MCF 10A (cell line): ENCODE measurements around the gene TPRG1. TPM values are rescaled to one million over a fixed set of nuclear protein-coding genes. Genes with fewer than 3 reads are reported as not detected.

ENCODE experiments used
- BruUV-seq: library from RNA; stranded (reverse); fragments of 400-500 nt; replicated peaks from 2 replicates; lab custom pipeline; 2021; lab: Mats Ljungman, UMichigan
- CTCF ChIA-PET: fragments of 300-600 bp; sonication (Branson Sonifier 250); formaldehyde crosslinking; extraction: SDS; loops from one replicate; lab custom pipeline; 2021; ENCODE audit warnings: antibody characterized with exemption, inconsistent platforms; lab: Yijun Ruan, JAX
- POLR2A ChIA-PET: fragments of 300-600, 350-650 bp; sonication (Branson Sonifier 250); formaldehyde crosslinking; extraction: SDS; loops from one replicate; lab custom pipeline; 2020; ENCODE audit warnings: antibody characterized with exemption, inconsistent platforms; lab: Yijun Ruan, JAX
- DNase-seq: peaks from one replicate; pipeline ENCODE4 v3.0.0-alpha.2; 2018; ENCODE audit not compliant: unreplicated experiment
- H3K27ac Mint-ChIP-seq: one replicate; pipeline ENCODE4 v1.8.0; 2022; ENCODE audit warnings: mild to moderate bottlenecking, low read depth, mixed read lengths; ENCODE audit not compliant: unreplicated experiment
- H3K27me3 Mint-ChIP-seq: one replicate; pipeline ENCODE4 v1.8.0; 2022; ENCODE audit warnings: mixed read lengths; ENCODE audit not compliant: insufficient read depth, unreplicated experiment
- H3K36me3 Mint-ChIP-seq: one replicate; pipeline ENCODE4 v1.8.0; 2022; ENCODE audit warnings: mild to moderate bottlenecking, moderate library complexity, mixed read lengths; ENCODE audit not compliant: insufficient read depth, unreplicated experiment
- H3K4me1 Mint-ChIP-seq: one replicate; pipeline ENCODE4 v1.8.0; 2022; ENCODE audit warnings: mixed read lengths; ENCODE audit not compliant: insufficient read depth, unreplicated experiment
- H3K4me3 Mint-ChIP-seq: one replicate; pipeline ENCODE4 v1.8.0; 2022; ENCODE audit warnings: mild to moderate bottlenecking, moderate library complexity, mixed read lengths; ENCODE audit not compliant: unreplicated experiment
- H3K9me3 Mint-ChIP-seq: one replicate; pipeline ENCODE4 v1.8.0; 2022; ENCODE audit warnings: mixed read lengths; ENCODE audit not compliant: unreplicated experiment
- CTCF ChIP-seq: fragments of 200-600 bp; IDR thresholded peaks from one replicate; pipeline ENCODE4 v1.8.0; 2022; ENCODE audit warnings: antibody characterized with exemption, mild to moderate bottlenecking; ENCODE audit not compliant: unreplicated experiment
- intact Hi-C: fragments of 100-400 bp; cut with micrococcal nuclease; formaldehyde crosslinking; loops from 2 replicates; pipeline ENCODE4 v1.14.1; 2022
- total RNA-seq: library from RNA; stranded (reverse); gene quantifications from 2 replicates; pipeline ENCODE4 v1.2.3, GENCODE V29; 2022

The TPRG1 gene
- total RNA-seq, 1 experiment from 2014 or later, result 2.0 TPM

GRCh38 chr3:189160519-189161309 lies 11.1 kb upstream of the TPRG1 start:
- no peak overlapping the region for H3K4me3 Mint-ChIP-seq
- no peaks in the 10 kb centered on the region for H3K9me3 Mint-ChIP-seq
- BruUV-seq, result no TSS peak
- no peak overlapping the region for H3K27ac Mint-ChIP-seq
- peaks cover 11% of the 10 kb centered on the region for H3K27me3 Mint-ChIP-seq
- no peaks in the 10 kb centered on the region for H3K4me1 Mint-ChIP-seq
- intact Hi-C loops, result no loop called here
- ChIA-PET CTCF (interaction anchor here (0.6 to 1.1 kb wide), 2 partner anchors 204 to 206 kb away, joined by 3 read pairs; no protein-coding TSS in a partner anchor), POLR2A (interaction anchor here (0.7 kb wide), 1 partner anchor 1083 kb away, joined by 3 read pairs; no protein-coding TSS in a partner anchor)
- no peaks in the 10 kb centered on the region for H3K36me3 Mint-ChIP-seq
- no peak for DNase-seq
- TF ChIP-seq CTCF, result no peak

- Mint-ChIP-seq H3K4me3 (no peak overlapping the region), H3K9me3 (no peaks in the 10 kb centered on the region), H3K4me1 (no peaks in the 10 kb centered on the region), H3K27ac (no peak overlapping the region), H3K27me3 (no peaks in the 10 kb centered on the region), H3K36me3 (no peaks in the 10 kb centered on the region)
- no peak for TF ChIP-seq CTCF
- DNase-seq, result no peak
- intact Hi-C loops, result no loop called here
- ChIA-PET POLR2A (no interaction called here), CTCF (interaction anchor here (1.2 kb wide), 1 partner anchor 13 kb away, joined by 5 read pairs; no protein-coding TSS in a partner anchor)
- BruUV-seq, result no TSS peak
Observed at GRCh38 chr3:189165092-189165612, 6.6 kb upstream of the TPRG1 start.

- Mint-ChIP-seq H3K4me3 (no peak overlapping the region), H3K4me1 (no peaks in the 10 kb centered on the region), H3K36me3 (no peaks in the 10 kb centered on the region), H3K27ac (no peak overlapping the region), H3K27me3 (no peaks in the 10 kb centered on the region), H3K9me3 (no peaks in the 10 kb centered on the region)
- DNase-seq, result no peak
- POLR2A ChIA-PET, result interaction anchor here (0.7 kb wide), 1 partner anchor 129 kb away, joined by 3 read pairs; no protein-coding TSS in a partner anchor
- TF ChIP-seq CTCF, result no peak
- intact Hi-C loops, result no loop called here
- CTCF ChIA-PET, result no interaction called here
- no TSS peak for BruUV-seq
Observed at GRCh38 chr3:189166321-189166720, 5.5 kb upstream of the TPRG1 start.
